Omental fat pad (tissue), 4 donors: ENCODE results near the gene PGAP6. TPM values are rescaled to one million over a fixed set of nuclear protein-coding genes. Genes with fewer than 3 reads are reported as not detected.

Source experiments
- ATAC-seq: fragments of 150-250 bp; one replicate; pipeline ENCODE4 v1.9.1; 2016; ENCODE audit warnings: mild to moderate bottlenecking, moderate library complexity; ENCODE audit not compliant: low FRiP score
- DNase-seq: peaks from one replicate; pipeline ENCODE4 v3.0.0-alpha.2; 2019; ENCODE audit warnings: low spot score
- total RNA-seq, 4 donors: library from RNA; depleted of rRNA; stranded (reverse); fragments of >200 nt; gene quantifications; one replicate each; pipeline ENCODE4 v1.1.0, GENCODE V29; 2016
- TF ChIP-seq, protein P1 (sequence below), 3 donors: fragments of 450-650 bp; IDR thresholded peaks; one replicate each; pipeline ENCODE4 v1.5.1; 2016 to 2017; ENCODE audit warnings: antibody characterized with exemption in 3 of 3, mild to moderate bottlenecking in 3 of 3, moderate library complexity in 2 of 3

The PGAP6 gene
- total RNA-seq, 4 donors from 2014 or later, result 27.3 to 41.1 (median 39.0) TPM

- TF ChIP-seq, protein P1, sequence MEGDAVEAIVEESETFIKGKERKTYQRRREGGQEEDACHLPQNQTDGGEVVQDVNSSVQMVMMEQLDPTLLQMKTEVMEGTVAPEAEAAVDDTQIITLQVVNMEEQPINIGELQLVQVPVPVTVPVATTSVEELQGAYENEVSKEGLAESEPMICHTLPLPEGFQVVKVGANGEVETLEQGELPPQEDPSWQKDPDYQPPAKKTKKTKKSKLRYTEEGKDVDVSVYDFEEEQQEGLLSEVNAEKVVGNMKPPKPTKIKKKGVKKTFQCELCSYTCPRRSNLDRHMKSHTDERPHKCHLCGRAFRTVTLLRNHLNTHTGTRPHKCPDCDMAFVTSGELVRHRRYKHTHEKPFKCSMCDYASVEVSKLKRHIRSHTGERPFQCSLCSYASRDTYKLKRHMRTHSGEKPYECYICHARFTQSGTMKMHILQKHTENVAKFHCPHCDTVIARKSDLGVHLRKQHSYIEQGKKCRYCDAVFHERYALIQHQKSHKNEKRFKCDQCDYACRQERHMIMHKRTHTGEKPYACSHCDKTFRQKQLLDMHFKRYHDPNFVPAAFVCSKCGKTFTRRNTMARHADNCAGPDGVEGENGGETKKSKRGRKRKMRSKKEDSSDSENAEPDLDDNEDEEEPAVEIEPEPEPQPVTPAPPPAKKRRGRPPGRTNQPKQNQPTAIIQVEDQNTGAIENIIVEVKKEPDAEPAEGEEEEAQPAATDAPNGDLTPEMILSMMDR (IDR thresholded peaks at IDR 0.05), result no peak
- DNase-seq, result no peak
- peak; percentile 80 for ATAC-seq
Measured at GRCh38 chr16:361872-362701, 19.7 kb downstream of the PGAP6 start.

DNA sequence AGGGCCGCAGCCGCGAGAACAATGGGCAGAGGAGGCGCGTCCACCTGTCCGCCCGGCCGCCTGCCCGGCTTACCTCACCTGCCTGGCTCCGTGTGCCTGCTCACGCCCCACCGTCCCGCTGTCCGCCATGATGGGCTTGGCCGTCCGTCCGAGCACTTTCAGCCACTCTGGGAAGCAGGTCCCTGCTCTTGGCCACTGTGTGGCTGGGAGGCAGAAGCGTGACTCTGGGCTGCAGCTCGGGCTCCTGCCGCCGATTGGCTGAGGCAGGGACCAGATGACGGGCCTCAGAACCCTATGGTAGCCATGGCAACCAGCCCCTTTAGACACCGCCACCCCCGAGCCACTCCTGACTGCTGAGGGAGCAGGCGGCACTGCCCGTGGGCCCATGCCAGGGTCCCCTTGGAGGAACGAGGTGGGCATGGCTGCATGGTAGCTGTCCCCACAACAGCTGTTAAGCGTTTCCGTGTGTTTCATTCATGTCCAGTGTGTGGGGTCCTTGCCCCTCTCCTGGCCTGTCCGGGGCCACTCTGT, 20.4 kb downstream of the PGAP6 start:
- TF ChIP-seq, protein P1 (IDR thresholded peaks at IDR 0.05), result no peak
- no peak for ATAC-seq
- DNase-seq, result no peak

- no peak for ATAC-seq
- DNase-seq, result no peak
- TF ChIP-seq, protein P1 (IDR thresholded peaks at IDR 0.05), result no peak
Measured at GRCh38 chr16:360698-361336, 21.0 kb downstream of the PGAP6 start.

DNA sequence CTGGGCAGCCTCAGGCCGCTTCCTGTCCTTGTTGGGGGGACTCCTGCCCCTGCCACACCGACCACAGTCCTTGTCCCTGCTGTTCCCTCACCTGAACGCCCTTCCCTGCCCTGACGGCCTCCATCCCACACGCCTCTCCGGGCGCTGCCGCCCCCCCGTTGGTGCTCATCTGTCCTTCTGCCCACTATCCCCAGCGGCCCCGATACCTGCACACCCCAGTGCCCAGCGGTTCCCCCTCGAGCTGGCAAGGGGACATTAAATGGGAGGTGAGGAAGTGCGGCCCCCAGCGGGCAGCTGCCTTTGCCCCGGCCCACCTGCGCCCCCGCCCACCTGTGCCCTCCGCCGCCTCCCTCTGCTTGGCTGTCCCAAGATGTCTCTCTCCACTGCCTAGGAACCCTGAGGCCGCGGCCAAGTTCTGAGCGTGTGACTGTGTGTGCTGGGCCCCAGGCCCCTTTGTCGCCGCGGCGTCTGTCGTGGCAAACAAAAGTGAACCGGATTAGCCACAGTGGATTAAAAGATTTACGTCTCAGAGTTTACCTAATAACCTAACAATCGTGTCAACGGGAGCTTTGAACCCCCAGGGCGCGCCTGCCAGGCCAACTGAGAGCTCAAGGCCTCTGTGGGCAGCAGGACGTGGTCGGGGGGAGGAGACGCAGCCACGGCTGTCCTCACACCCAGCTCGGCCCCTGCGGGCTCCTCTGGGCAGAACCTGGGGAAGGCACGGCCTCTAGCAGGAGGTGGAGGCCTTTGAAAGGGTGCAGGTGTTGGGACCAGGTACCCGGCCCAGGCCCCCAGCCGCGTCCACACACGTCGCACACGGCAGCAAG, 21.7 kb downstream of the PGAP6 start:
- ATAC-seq (no peak), DNase-seq (no peak)
- TF ChIP-seq, protein P1 (IDR thresholded peaks at IDR 0.05), result no peak

DNA sequence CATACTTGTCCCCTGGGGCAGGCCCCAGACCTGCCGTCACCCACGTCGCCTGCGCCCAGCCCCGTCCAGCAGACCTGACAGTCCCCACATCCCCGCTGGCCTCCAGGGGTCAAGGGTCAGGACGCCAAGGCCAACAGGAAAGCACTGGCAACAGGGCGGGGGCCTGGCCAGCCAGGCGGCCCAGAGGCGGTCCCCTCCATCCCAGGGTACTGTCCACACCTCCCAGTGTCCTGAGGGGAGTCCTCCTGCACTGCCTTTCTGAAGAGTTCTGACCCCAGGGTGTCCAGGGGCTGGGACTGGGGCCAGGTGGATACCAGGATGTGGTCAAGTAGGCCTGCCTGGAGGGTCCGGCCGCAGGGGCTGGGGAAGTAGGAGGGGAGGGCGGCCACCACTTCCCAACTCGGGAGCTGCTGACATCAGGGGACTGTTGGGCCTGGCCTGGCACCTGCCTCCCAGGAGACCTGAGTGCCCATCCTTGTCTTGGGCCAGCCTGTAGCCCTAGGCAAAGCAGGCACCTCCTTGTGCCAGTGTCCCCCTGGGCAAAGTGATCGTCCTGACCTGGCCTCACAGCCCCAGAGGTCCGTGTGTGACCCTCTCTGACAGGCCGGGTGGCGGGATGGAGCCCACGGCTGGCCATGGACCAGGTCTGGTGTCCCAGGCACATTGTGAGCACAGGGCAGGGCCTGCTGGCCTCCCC, 22.6 kb downstream of the PGAP6 start:
- ATAC-seq (no peak), DNase-seq (no peak)
- TF ChIP-seq, protein P1 (IDR thresholded peaks at IDR 0.05), result no peak

- TF ChIP-seq, protein P1 (IDR thresholded peaks at IDR 0.05), result no peak
- ATAC-seq, result no peak
- no peak for DNase-seq
Measured at GRCh38 chr16:356741-357140, 25.0 kb downstream of the PGAP6 start.
